K562 (cell line): ENCODE results near the gene F13B. TPM values are rescaled to one million over a fixed set of nuclear protein-coding genes. Genes with fewer than 3 reads are reported as not detected.

Source experiments
- ATAC-seq: fragments of 200-7000 bp; cut with Tn5 transposase; 3 replicates; pipeline ENCODE4 v1.9.1; 2020; ENCODE audit warnings: moderate library complexity
- BruUV-seq: library from RNA; stranded (reverse); fragments of 400-500 nt; replicated peaks from 2 replicates; lab custom pipeline; 2021; lab: Mats Ljungman, UMichigan
- CTCF ChIA-PET: fragments of 300-600 bp; formaldehyde crosslinking; extraction: SDS; loops from one replicate; lab custom pipeline; 2021; ENCODE audit warnings: low intra/inter-chr PET ratio; lab: Yijun Ruan, JAX
- POLR2A ChIA-PET: fragments of 300-600, 350-650 bp; sonication (Branson Sonifier 250); formaldehyde crosslinking; extraction: SDS; loops from one replicate; lab custom pipeline; 2021; ENCODE audit warnings: antibody characterized with exemption, inconsistent platforms; lab: Yijun Ruan, JAX
- DNase-seq, 4 experiments: peaks; one replicate each; pipeline versions ENCODE4 v3.0.0 to v3.0.0-alpha.2; 2011 to 2018; ENCODE audit warnings: low spot score in 3 of 4, mixed read lengths in 3 of 4; ENCODE audit errors: extremely low read depth in 1 of 4
- FAIRE-seq: peaks from 2 replicates; lab custom pipeline; 2011; peaks lifted over from hg19 to GRCh38; lab: Jason Lieb, UNC
- H2AFZ ChIP-seq: 2 replicates; pipeline ENCODE4 v1.6.0; 2011; ENCODE audit warnings: low read depth, low read length, control low read depth, inconsistent platforms
- H3K27ac ChIP-seq: fragments of 200-600 bp; 3 replicates; pipeline ENCODE4 v1.8.0; 2011; ENCODE audit warnings: low read depth, mild to moderate bottlenecking, control low read depth, inconsistent platforms, low read length, moderate library complexity, mixed read lengths; ENCODE audit errors: extremely low read depth
- H3K27me3 ChIP-seq, 2 experiments: fragments of 300-600 bp in 1 of 2; 2 replicates in 1 of 2; 3 replicates in 1 of 2; pipeline versions ENCODE4 v1.6.0 to v1.8.0; 2011; ENCODE audit warnings: inconsistent platforms in 2 of 2, low read length in 2 of 2, mild to moderate bottlenecking in 1 of 2, mixed read lengths in 1 of 2, moderate library complexity in 1 of 2; ENCODE audit not compliant: control insufficient read depth in 2 of 2, insufficient read depth in 2 of 2
- H3K36me3 ChIP-seq: fragments of 300-600 bp; 3 replicates; pipeline ENCODE4 v1.8.0; 2011; ENCODE audit warnings: mild to moderate bottlenecking, low read length, inconsistent platforms; ENCODE audit not compliant: control insufficient read depth, insufficient read depth
- H3K4me1 ChIP-seq, 2 experiments: fragments of 200-600 bp in 1 of 2; replicated peaks in 1 of 2; 2 replicates in 1 of 2; 3 replicates in 1 of 2; pipeline versions ENCODE4 v1.5.1 to v1.8.0; 2011; ENCODE audit warnings: inconsistent platforms in 2 of 2, low read length in 2 of 2, mild to moderate bottlenecking in 1 of 2, mixed read lengths in 1 of 2, moderate library complexity in 1 of 2; ENCODE audit not compliant: control insufficient read depth in 2 of 2, insufficient read depth in 2 of 2
- H3K4me2 ChIP-seq: 2 replicates; pipeline ENCODE4 v1.6.1; 2011; ENCODE audit warnings: low read length, control low read depth, inconsistent platforms, mixed read lengths; ENCODE audit not compliant: insufficient read depth
- H3K4me3 ChIP-seq: fragments of 200-600 bp; sonication (generic), shearing (Covaris generic); 2 replicates; pipeline ENCODE4 v1.5.1; 2016; ENCODE audit warnings: control low read depth, inconsistent platforms
- H3K79me2 ChIP-seq: fragments of 200-600 bp; 3 replicates; pipeline ENCODE4 v1.8.0; 2011; ENCODE audit warnings: low read length, inconsistent platforms; ENCODE audit not compliant: control insufficient read depth, insufficient read depth
- H3K9ac ChIP-seq, 2 experiments: 2 replicates each; pipeline versions ENCODE4 v1.6.0 to v1.6.1; 2011; ENCODE audit warnings: low read depth in 2 of 2, low read length in 2 of 2, control low read depth in 1 of 2, inconsistent platforms in 1 of 2, mild to moderate bottlenecking in 1 of 2, mixed read lengths in 1 of 2; ENCODE audit not compliant: insufficient read depth in 1 of 2
- H3K9me1 ChIP-seq: one replicate; pipeline ENCODE4 v1.6.0; 2011; ENCODE audit warnings: inconsistent platforms, mild to moderate bottlenecking, low read length, moderate library complexity; ENCODE audit not compliant: control insufficient read depth, insufficient read depth
- H3K9me3 ChIP-seq: replicated peaks from 2 replicates; pipeline ENCODE4 v1.5.1; 2011; ENCODE audit warnings: low read depth, low read length, inconsistent platforms; ENCODE audit not compliant: control insufficient read depth, insufficient read depth
- H4K20me1 ChIP-seq: replicated peaks from 2 replicates; pipeline ENCODE4 v1.6.1; 2011; ENCODE audit warnings: low read length, inconsistent platforms, mixed read lengths; ENCODE audit not compliant: control insufficient read depth, insufficient read depth
- BACH1 ChIP-seq: fragments of 200-800 bp; sonication (Bioruptor generic); IDR thresholded peaks from 2 replicates; pipeline ENCODE4 v1.6.1; 2016; ENCODE audit warnings: missing genetic modification characterization, missing compliant biosample characterization
- C11orf30 ChIP-seq: fragments of 450-650 bp; IDR thresholded peaks from 2 replicates; pipeline ENCODE4 v1.6.1; 2016; ENCODE audit warnings: low read depth, mild to moderate bottlenecking
- ELF4 ChIP-seq: fragments of 450-650 bp; formaldehyde crosslinking; IDR thresholded peaks from 2 replicates; pipeline ENCODE4 v1.4.0; 2022; ENCODE audit warnings: missing genetic modification characterization
- FIP1L1 ChIP-seq: fragments of 200-400 bp; formaldehyde crosslinking; IDR thresholded peaks from 2 replicates; pipeline ENCODE4 v1.6.1; 2018; ENCODE audit warnings: mild to moderate bottlenecking, low read depth, low read length; ENCODE audit not compliant: poor library complexity, severe bottlenecking
- FOXA3 ChIP-seq, 2 experiments: fragments of 450-650 bp in 1 of 2; sonication (generic) in 1 of 2; formaldehyde crosslinking; IDR thresholded peaks in 1 of 2; conservative IDR thresholded peaks in 1 of 2; 2 replicates each; pipeline versions ENCODE4 v1.4.0 to v1.8.0; 2020 to 2022; ENCODE audit warnings: mild to moderate bottlenecking in 2 of 2, missing genetic modification reagents in 1 of 2
- HOXB6 ChIP-seq: fragments of 250-450 bp; sonication (Bioruptor Pico); IDR thresholded peaks from 2 replicates; pipeline ENCODE4 v1.5.1; 2022; ENCODE audit warnings: mild to moderate bottlenecking, borderline replicate concordance
- MAFF ChIP-seq: IDR thresholded peaks from 2 replicates; pipeline ENCODE4 v1.6.1; 2012; ENCODE audit warnings: low read length, improper control_type of control experiment
- MCM2 ChIP-seq: fragments of 450-650 bp; IDR thresholded peaks from 2 replicates; pipeline ENCODE4 v1.6.1; 2017; ENCODE audit warnings: low read depth, mild to moderate bottlenecking
- RBFOX2 ChIP-seq: fragments of 200-400 bp; formaldehyde crosslinking; IDR thresholded peaks from 2 replicates; pipeline ENCODE4 v1.6.1; 2017; ENCODE audit warnings: low read depth, mild to moderate bottlenecking, low read length, moderate library complexity
- ZC3H4 ChIP-seq: sonication (generic); formaldehyde crosslinking; IDR thresholded peaks from 2 replicates; pipeline ENCODE4 v1.9.0; 2021; ENCODE audit warnings: missing genetic modification reagents, borderline replicate concordance
- ZNF778 ChIP-seq: fragments of 450-650 bp; formaldehyde crosslinking; IDR thresholded peaks from 2 replicates; pipeline ENCODE4 v1.4.0; 2020; ENCODE audit warnings: mild to moderate bottlenecking, moderate library complexity
- WGBS: fragments of 100-300 bp; shearing (Covaris generic); methylation state at CpG from one replicate; pipeline ENCODE4 v1.1.6; 2016; ENCODE audit warnings: low coverage, mixed read lengths; ENCODE audit not compliant: insufficient coverage; ENCODE audit errors: missing lambda C conversion rate; 5-methylcytosine and 5-hydroxymethylcytosine counted together
- in situ Hi-C: fragments of 300-500 bp; cut with MboI; formaldehyde crosslinking; loops from 4 replicates; pipeline ENCODE4 v1.15.0; 2018; ENCODE audit warnings: inconsistent platforms, mixed read lengths
- intact Hi-C: fragments of 100-400 bp; cut with micrococcal nuclease; formaldehyde crosslinking; loops from 2 replicates; pipeline ENCODE4 v1.14.2; 2022
- polyA plus RNA-seq, 8 experiments: library from polyadenylated mRNA; depleted of rRNA in 4 of 8; stranded (reverse) in 5 of 8; unstranded in 3 of 8; fragments of >200 nt; fragmentation: Nextera tagmentation in 2 of 8; fragmentation: Illumina TruSeq in 1 of 8; extraction: Ambion mirVana in 2 of 8; extraction: Trizol in 1 of 8; gene quantifications; 2 replicates each; pipeline versions ENCODE4 v1.2.1 to v1.2.3, GENCODE V29; 2011 to 2014; ENCODE audit warnings: inconsistent platforms in 1 of 8, missing spikeins in 1 of 8
- total RNA-seq, 7 experiments: library from RNA; depleted of rRNA in 6 of 7; stranded (reverse); fragments of >200 nt in 6 of 7; fragmentation: Illumina TruSeq in 2 of 7; extraction: Trizol in 2 of 7; gene quantifications; 2 replicates each; pipeline versions ENCODE4 v1.2.1 to v1.2.3, GENCODE V29; 2011 to 2021; ENCODE audit warnings: low replicate concordance in 1 of 7
- TF ChIP-seq, protein P1 (sequence below): sonication (generic); formaldehyde crosslinking; IDR thresholded peaks from 2 replicates; pipeline ENCODE4 v1.8.0; 2023; ENCODE audit warnings: mild to moderate bottlenecking, missing genetic modification reagents
- TF ChIP-seq, protein P2 (sequence below): fragments of 250-450 bp; sonication (Bioruptor Pico); IDR thresholded peaks from 2 replicates; pipeline ENCODE4 v1.8.0; 2022; ENCODE audit warnings: inconsistent platforms
- TF ChIP-seq, protein P3 (sequence below): fragments of 450-650 bp; IDR thresholded peaks from 2 replicates; pipeline ENCODE4 v1.6.1; 2017; ENCODE audit warnings: antibody characterized with exemption, mild to moderate bottlenecking

Gene F13B
- total and polyA plus RNA-seq, 9 of the 15 experiments (the other 6 are each of a cell fraction or from before 2014, with no cell fraction given) = not detected

DNA sequence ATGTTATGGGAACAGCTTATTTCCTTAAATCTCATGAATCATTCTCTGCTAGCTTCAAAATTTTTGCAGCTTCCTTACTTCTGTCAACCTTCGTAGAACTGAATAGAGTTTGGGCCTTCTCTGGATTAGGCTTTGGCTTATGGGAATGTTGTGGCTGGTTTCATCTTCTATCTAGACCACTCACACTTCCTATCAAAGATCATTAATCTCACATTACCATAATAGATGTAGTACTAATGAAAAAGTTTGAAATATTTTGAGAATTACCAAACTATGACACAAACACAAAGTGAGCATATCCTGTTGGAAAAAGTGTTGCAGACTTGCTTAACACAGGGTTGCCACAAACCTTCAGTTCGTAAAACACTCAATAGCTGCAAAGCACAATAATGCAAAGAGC, 49.1 kb upstream of the F13B start:
- ChIA-PET CTCF (no interaction called here), POLR2A (interaction anchor here (1.5 kb wide), 1 partner anchor 11 kb away, joined by 3 read pairs; no protein-coding TSS in a partner anchor)
- H3K27ac ChIP-seq = no peak overlapping the region
- H3K9me1 ChIP-seq = no peaks in the 10 kb centered on the region
- H3K79me2 ChIP-seq = no peaks in the 10 kb centered on the region
- no peaks in the 10 kb centered on the region for H3K27me3 ChIP-seq
- ATAC-seq (no peak), DNase-seq (no peak), FAIRE-seq (no peak)
- no peaks in the 10 kb centered on the region for H3K4me1 ChIP-seq
- no peaks in the 10 kb centered on the region for H4K20me1 ChIP-seq
- H3K4me2 ChIP-seq = no peak overlapping the region
- in situ Hi-C loops = no loop called here
- H2AFZ ChIP-seq = no peak overlapping the region
- H3K4me3 ChIP-seq = no peak overlapping the region
- H3K9ac ChIP-seq = no peak overlapping the region
- TF ChIP-seq FIP1L1 (no peak), FOXA3 (CRISPR knock-in tag; conservative IDR thresholded peaks at IDR 0.05 in 1 of 2, IDR thresholded peaks at IDR 0.05 in 1 of 2) (no peak), ZC3H4 (CRISPR knock-in tag) (no peak), BACH1 (tag) (no peak), HOXB6 (no peak), ELF4 (no peak), ZNF778 (CRISPR knock-in tag) (no peak), MCM2 (no peak), MAFF (no peak), RBFOX2 (no peak), C11orf30 (no peak)
- TF ChIP-seq, protein P1, sequence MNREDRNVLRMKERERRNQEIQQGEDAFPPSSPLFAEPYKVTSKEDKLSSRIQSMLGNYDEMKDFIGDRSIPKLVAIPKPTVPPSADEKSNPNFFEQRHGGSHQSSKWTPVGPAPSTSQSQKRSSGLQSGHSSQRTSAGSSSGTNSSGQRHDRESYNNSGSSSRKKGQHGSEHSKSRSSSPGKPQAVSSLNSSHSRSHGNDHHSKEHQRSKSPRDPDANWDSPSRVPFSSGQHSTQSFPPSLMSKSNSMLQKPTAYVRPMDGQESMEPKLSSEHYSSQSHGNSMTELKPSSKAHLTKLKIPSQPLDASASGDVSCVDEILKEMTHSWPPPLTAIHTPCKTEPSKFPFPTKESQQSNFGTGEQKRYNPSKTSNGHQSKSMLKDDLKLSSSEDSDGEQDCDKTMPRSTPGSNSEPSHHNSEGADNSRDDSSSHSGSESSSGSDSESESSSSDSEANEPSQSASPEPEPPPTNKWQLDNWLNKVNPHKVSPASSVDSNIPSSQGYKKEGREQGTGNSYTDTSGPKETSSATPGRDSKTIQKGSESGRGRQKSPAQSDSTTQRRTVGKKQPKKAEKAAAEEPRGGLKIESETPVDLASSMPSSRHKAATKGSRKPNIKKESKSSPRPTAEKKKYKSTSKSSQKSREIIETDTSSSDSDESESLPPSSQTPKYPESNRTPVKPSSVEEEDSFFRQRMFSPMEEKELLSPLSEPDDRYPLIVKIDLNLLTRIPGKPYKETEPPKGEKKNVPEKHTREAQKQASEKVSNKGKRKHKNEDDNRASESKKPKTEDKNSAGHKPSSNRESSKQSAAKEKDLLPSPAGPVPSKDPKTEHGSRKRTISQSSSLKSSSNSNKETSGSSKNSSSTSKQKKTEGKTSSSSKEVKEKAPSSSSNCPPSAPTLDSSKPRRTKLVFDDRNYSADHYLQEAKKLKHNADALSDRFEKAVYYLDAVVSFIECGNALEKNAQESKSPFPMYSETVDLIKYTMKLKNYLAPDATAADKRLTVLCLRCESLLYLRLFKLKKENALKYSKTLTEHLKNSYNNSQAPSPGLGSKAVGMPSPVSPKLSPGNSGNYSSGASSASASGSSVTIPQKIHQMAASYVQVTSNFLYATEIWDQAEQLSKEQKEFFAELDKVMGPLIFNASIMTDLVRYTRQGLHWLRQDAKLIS = no peak
- TF ChIP-seq, protein P2, sequence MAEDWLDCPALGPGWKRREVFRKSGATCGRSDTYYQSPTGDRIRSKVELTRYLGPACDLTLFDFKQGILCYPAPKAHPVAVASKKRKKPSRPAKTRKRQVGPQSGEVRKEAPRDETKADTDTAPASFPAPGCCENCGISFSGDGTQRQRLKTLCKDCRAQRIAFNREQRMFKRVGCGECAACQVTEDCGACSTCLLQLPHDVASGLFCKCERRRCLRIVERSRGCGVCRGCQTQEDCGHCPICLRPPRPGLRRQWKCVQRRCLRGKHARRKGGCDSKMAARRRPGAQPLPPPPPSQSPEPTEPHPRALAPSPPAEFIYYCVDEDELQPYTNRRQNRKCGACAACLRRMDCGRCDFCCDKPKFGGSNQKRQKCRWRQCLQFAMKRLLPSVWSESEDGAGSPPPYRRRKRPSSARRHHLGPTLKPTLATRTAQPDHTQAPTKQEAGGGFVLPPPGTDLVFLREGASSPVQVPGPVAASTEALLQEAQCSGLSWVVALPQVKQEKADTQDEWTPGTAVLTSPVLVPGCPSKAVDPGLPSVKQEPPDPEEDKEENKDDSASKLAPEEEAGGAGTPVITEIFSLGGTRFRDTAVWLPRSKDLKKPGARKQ = no peak
- TF ChIP-seq, protein P3, sequence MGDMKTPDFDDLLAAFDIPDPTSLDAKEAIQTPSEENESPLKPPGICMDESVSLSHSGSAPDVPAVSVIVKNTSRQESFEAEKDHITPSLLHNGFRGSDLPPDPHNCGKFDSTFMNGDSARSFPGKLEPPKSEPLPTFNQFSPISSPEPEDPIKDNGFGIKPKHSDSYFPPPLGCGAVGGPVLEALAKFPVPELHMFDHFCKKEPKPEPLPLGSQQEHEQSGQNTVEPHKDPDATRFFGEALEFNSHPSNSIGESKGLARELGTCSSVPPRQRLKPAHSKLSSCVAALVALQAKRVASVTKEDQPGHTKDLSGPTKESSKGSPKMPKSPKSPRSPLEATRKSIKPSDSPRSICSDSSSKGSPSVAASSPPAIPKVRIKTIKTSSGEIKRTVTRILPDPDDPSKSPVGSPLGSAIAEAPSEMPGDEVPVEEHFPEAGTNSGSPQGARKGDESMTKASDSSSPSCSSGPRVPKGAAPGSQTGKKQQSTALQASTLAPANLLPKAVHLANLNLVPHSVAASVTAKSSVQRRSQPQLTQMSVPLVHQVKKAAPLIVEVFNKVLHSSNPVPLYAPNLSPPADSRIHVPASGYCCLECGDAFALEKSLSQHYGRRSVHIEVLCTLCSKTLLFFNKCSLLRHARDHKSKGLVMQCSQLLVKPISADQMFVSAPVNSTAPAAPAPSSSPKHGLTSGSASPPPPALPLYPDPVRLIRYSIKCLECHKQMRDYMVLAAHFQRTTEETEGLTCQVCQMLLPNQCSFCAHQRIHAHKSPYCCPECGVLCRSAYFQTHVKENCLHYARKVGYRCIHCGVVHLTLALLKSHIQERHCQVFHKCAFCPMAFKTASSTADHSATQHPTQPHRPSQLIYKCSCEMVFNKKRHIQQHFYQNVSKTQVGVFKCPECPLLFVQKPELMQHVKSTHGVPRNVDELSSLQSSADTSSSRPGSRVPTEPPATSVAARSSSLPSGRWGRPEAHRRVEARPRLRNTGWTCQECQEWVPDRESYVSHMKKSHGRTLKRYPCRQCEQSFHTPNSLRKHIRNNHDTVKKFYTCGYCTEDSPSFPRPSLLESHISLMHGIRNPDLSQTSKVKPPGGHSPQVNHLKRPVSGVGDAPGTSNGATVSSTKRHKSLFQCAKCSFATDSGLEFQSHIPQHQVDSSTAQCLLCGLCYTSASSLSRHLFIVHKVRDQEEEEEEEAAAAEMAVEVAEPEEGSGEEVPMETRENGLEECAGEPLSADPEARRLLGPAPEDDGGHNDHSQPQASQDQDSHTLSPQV = no peak
- peaks cover 79% of the 10 kb centered on the region for H3K36me3 ChIP-seq
- WGBS = 97% methylated on average over 2 of the region's 2 CpGs
- BruUV-seq = no TSS peak
- H3K9me3 ChIP-seq = no peaks in the 10 kb centered on the region
- intact Hi-C loops = no loop called here
